Measurements from ENCODE around the gene MTM1. TPM values are rescaled to one million over a fixed set of nuclear protein-coding genes. Genes with fewer than 3 reads are reported as not detected.

MTM1 gene
- total RNA-seq, 1 donor from 2014 or later, result 11.0 TPM

DNA sequence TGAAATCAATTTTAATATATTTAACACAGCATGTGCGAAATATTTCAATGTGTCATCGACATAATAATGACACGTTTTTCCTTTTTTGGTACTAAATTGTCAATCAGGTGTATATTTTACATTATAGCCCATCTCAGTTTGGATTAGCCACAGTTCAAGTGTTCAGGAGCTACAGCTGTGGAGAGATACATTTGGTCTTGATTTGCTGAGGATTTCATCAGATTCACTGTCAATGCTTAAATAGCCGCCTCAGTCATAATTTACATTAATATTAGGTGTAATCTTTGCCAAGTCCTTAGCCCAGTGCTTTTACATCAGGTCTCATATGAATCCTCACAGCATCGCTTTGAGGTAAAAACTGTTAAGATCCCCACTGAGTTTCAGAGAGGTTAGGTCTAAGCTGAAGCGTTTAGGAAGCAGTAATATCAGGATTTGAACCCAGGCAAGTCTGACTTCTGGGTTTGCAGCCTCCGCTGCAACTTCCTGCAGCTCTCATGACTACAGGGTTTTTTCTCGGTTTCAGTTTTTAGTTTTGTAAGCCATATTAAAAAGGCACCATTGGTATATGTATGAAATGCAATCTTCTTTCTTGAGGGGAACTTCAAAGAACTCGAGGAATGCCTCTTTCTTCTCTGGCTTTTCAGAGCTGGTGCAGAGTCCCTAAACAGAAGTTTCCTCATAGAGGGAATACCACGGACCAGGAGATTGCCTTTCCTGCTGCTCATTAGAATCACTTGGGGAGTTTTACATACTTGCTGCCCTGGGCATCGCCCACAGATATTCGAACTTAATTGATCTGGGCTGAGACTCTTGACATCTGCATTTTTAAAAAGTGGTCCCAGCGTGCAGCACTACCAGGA lies 6.4 kb downstream of the MTM1 start:
- Mint-ChIP-seq H3K36me3 (ENCODE audit: low read depth, unreplicated experiment) (no peaks in the 10 kb centered on the region), H3K4me1 (ENCODE audit: low read depth, unreplicated experiment) (peaks cover 13% of the 10 kb centered on the region), H3K9me3 (ENCODE audit: unreplicated experiment) (no peaks in the 10 kb centered on the region), H3K27me3 (ENCODE audit: low read depth, unreplicated experiment) (no peaks in the 10 kb centered on the region), H3K4me3 (ENCODE audit: unreplicated experiment) (no peak overlapping the region), H3K27ac (ENCODE audit: unreplicated experiment) (no peak overlapping the region)
- Histone ChIP-seq H3K9me3 (ENCODE audit: insufficient read depth, low read depth, low read length) (no peaks in the 10 kb centered on the region), H3K36me3 (ENCODE audit: insufficient read depth, low read length) (no peaks in the 10 kb centered on the region), H3K4me3 (ENCODE audit: insufficient read depth, low read depth, low read length) (no peak overlapping the region), H4K20me1 (ENCODE audit: insufficient read depth, low read length) (no peaks in the 10 kb centered on the region), H3K4me1 (ENCODE audit: insufficient read depth, low read length) (peaks cover 3% of the 10 kb centered on the region), H2AFZ (ENCODE audit: low read depth, low read length) (no peak overlapping the region), H3K79me2 (ENCODE audit: insufficient read depth, low read length) (peaks cover 20% of the 10 kb centered on the region), H3K27ac (ENCODE audit: low read depth, low read length) (no peak overlapping the region), H3K4me2 (ENCODE audit: low read length) (no peak overlapping the region), H3K27me3 (ENCODE audit: insufficient read depth, low read length) (no peaks in the 10 kb centered on the region), H3K9ac (ENCODE audit: low read length) (no peak overlapping the region)
- TF ChIP-seq, protein P1, sequence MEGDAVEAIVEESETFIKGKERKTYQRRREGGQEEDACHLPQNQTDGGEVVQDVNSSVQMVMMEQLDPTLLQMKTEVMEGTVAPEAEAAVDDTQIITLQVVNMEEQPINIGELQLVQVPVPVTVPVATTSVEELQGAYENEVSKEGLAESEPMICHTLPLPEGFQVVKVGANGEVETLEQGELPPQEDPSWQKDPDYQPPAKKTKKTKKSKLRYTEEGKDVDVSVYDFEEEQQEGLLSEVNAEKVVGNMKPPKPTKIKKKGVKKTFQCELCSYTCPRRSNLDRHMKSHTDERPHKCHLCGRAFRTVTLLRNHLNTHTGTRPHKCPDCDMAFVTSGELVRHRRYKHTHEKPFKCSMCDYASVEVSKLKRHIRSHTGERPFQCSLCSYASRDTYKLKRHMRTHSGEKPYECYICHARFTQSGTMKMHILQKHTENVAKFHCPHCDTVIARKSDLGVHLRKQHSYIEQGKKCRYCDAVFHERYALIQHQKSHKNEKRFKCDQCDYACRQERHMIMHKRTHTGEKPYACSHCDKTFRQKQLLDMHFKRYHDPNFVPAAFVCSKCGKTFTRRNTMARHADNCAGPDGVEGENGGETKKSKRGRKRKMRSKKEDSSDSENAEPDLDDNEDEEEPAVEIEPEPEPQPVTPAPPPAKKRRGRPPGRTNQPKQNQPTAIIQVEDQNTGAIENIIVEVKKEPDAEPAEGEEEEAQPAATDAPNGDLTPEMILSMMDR (IDR thresholded peaks at IDR 0.05; ENCODE audit: insufficient read depth, low read depth, low read length), result no peak
- TF ChIP-seq EZH2 (IDR thresholded peaks at IDR 0.05; ENCODE audit: insufficient read depth, low read length), result no peak
- DNase-seq (ENCODE audit: low read depth) (no peak), FAIRE-seq (peak; percentile 64)

DNA sequence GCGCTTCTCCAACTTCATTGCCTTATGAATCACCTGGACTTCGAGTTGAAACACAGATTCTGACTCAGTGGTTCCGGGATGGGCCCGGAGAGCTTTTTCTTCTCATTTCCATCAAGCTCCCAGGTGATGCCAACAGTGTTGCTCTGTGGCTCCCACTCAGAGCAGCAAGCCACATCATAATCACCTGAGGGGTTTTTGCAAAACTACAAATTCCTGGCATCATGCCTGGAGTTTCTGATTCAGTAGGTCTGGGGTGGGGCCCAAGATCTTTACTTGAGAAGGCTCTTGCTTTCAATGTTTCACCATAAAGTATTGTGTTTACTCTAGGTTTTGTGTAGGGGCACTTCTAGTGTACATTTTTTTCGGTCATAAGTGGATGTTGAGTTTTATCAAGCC lies 7.0 kb downstream of the MTM1 start:
- Histone ChIP-seq H3K9me3 (ENCODE audit: insufficient read depth, low read depth, low read length) (no peaks in the 10 kb centered on the region), H3K27me3 (ENCODE audit: insufficient read depth, low read length) (no peaks in the 10 kb centered on the region), H3K36me3 (ENCODE audit: insufficient read depth, low read length) (no peaks in the 10 kb centered on the region), H2AFZ (ENCODE audit: low read depth, low read length) (no peak overlapping the region), H3K4me2 (ENCODE audit: low read length) (no peak overlapping the region), H3K27ac (ENCODE audit: low read depth, low read length) (no peak overlapping the region), H3K9ac (ENCODE audit: low read length) (no peak overlapping the region), H4K20me1 (ENCODE audit: insufficient read depth, low read length) (no peaks in the 10 kb centered on the region), H3K4me3 (ENCODE audit: insufficient read depth, low read depth, low read length) (no peak overlapping the region), H3K4me1 (ENCODE audit: insufficient read depth, low read length) (peaks cover 3% of the 10 kb centered on the region), H3K79me2 (ENCODE audit: insufficient read depth, low read length) (peaks cover 19% of the 10 kb centered on the region)
- Mint-ChIP-seq H3K27ac (ENCODE audit: unreplicated experiment) (no peak overlapping the region), H3K27me3 (ENCODE audit: low read depth, unreplicated experiment) (no peaks in the 10 kb centered on the region), H3K4me3 (ENCODE audit: unreplicated experiment) (no peak overlapping the region), H3K36me3 (ENCODE audit: low read depth, unreplicated experiment) (no peaks in the 10 kb centered on the region), H3K4me1 (ENCODE audit: low read depth, unreplicated experiment) (peaks cover 15% of the 10 kb centered on the region), H3K9me3 (ENCODE audit: unreplicated experiment) (no peaks in the 10 kb centered on the region)
- TF ChIP-seq, protein P1 (IDR thresholded peaks at IDR 0.05; ENCODE audit: insufficient read depth, low read depth, low read length), result no peak
- TF ChIP-seq EZH2 (IDR thresholded peaks at IDR 0.05; ENCODE audit: insufficient read depth, low read length), result no peak
- FAIRE-seq (peak; percentile 91), DNase-seq (ENCODE audit: low read depth) (peak; percentile 26)

DNA sequence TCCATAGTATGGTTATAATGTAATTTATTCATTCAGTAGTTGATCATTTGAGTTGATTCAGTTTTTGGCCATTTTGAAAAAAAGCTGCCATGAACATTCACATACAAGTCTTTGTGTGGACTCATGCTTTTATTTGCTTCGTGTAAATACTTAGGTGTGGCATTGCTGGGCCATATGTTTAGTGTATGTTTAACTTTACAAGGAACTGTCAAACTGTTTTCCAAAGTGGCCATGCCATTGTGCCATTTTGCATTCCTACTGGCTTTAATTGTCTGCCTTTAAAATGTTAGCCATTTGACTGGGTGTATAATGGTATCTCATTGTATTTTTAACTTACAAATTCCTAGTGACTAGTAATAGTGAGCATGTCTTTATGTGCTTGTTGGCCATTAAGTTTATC lies 8.8 kb downstream of the MTM1 start:
- Mint-ChIP-seq H3K4me1 (ENCODE audit: low read depth, unreplicated experiment) (peaks cover 20% of the 10 kb centered on the region), H3K4me3 (ENCODE audit: unreplicated experiment) (no peak overlapping the region), H3K27me3 (ENCODE audit: low read depth, unreplicated experiment) (no peaks in the 10 kb centered on the region), H3K9me3 (ENCODE audit: unreplicated experiment) (no peaks in the 10 kb centered on the region), H3K27ac (ENCODE audit: unreplicated experiment) (no peak overlapping the region), H3K36me3 (ENCODE audit: low read depth, unreplicated experiment) (no peaks in the 10 kb centered on the region)
- no peak overlapping the region for H3K9ac ChIP-seq (ENCODE audit: low read length)
- no peak overlapping the region for H3K4me2 ChIP-seq (ENCODE audit: low read length)
- H2AFZ ChIP-seq (ENCODE audit: low read depth, low read length), result no peak overlapping the region
- H3K4me3 ChIP-seq (ENCODE audit: insufficient read depth, low read depth, low read length), result no peak overlapping the region
- DNase-seq (ENCODE audit: low read depth) (no peak), FAIRE-seq (peak; percentile 87)
- H3K79me2 ChIP-seq (ENCODE audit: insufficient read depth, low read length), result peaks cover 15% of the 10 kb centered on the region
- H3K4me1 ChIP-seq (ENCODE audit: insufficient read depth, low read length), result peaks cover 11% of the 10 kb centered on the region
- H3K36me3 ChIP-seq (ENCODE audit: insufficient read depth, low read length), result no peaks in the 10 kb centered on the region
- H3K27ac ChIP-seq (ENCODE audit: low read depth, low read length), result no peak overlapping the region
- no peaks in the 10 kb centered on the region for H3K9me3 ChIP-seq (ENCODE audit: insufficient read depth, low read depth, low read length)
- no peaks in the 10 kb centered on the region for H4K20me1 ChIP-seq (ENCODE audit: insufficient read depth, low read length)
- TF ChIP-seq, protein P1 (IDR thresholded peaks at IDR 0.05; ENCODE audit: insufficient read depth, low read depth, low read length), result no peak
- no peak for TF ChIP-seq EZH2 (IDR thresholded peaks at IDR 0.05; ENCODE audit: insufficient read depth, low read length)
- no peaks in the 10 kb centered on the region for H3K27me3 ChIP-seq (ENCODE audit: insufficient read depth, low read length)
